ENCODE results near the gene ZNF609. TPM values are rescaled to one million over a fixed set of nuclear protein-coding genes. Genes with fewer than 3 reads are reported as not detected.

Gene ZNF609
- total RNA-seq, 1 experiment from 2014 or later = 31.0 TPM

DNA sequence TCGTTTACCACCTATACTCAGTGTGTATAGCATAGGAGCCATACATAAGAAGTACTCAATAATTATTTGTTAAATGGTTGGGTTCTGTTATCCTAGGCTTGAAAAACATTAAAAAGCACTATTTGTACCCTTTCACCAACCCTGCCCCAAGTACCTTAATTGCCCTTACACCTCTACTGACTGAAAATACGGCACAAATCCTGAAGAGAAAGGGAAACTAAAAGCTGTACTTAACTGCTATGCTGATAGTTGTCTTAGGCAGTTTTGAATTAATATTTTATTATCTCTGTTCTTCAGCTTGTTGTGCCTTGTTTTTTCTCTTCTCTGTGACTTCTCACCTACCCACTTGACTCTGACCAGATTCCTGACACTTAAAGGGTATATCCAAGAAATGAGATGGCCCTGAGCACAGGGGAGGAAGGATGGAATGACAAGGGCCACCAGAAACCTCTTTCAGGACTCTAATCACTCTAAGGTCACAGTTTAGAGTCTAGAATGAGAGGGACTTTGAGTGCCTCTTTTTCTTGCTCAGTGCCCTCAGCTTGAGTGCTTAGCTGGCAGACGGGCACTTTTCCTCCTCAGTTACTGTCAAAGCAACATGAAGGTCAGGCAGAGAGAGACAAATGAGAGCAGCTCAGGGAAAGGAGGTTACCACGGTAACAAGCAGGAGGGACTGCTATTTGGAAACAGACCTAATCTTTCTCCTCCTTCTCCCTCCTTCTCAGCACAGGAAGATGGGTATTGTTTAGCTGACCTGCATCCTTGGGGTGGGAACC lies 136.5 kb downstream of the ZNF609 start:
- TF ChIP-seq FOSL1 (IDR thresholded peaks at IDR 0.05; ENCODE audit: low read depth) (no peak), JUND (IDR thresholded peaks at IDR 0.05) (no peak), ZNF274 (IDR thresholded peaks at IDR 0.05; ENCODE audit: low read depth, low read length) (no peak), CEBPB (IDR thresholded peaks at IDR 0.05; ENCODE audit: low read depth) (no peak), TCF7L2 (IDR thresholded peaks at IDR 0.05; ENCODE audit: borderline replicate concordance, extremely low read depth, insufficient read depth, insufficient read length) (no peak), YY1 (IDR thresholded peaks at IDR 0.05; ENCODE audit: extremely low read depth, insufficient replicate concordance, low read depth, low read length) (no peak), SRF (IDR thresholded peaks at IDR 0.05; ENCODE audit: low read depth) (no peak), CBX3 (IDR thresholded peaks at IDR 0.05; ENCODE audit: low read depth) (no peak), EZH2phosphoT487 (IDR thresholded peaks at IDR 0.05; ENCODE audit: borderline replicate concordance) (no peak), ZFX (IDR thresholded peaks at IDR 0.05) (no peak), POLR2AphosphoS5 (IDR thresholded peaks at IDR 0.05; ENCODE audit: low read depth, low read length) (no peak), SP1 (IDR thresholded peaks at IDR 0.05; ENCODE audit: low read depth) (no peak)
- TF ChIP-seq, protein P1, sequence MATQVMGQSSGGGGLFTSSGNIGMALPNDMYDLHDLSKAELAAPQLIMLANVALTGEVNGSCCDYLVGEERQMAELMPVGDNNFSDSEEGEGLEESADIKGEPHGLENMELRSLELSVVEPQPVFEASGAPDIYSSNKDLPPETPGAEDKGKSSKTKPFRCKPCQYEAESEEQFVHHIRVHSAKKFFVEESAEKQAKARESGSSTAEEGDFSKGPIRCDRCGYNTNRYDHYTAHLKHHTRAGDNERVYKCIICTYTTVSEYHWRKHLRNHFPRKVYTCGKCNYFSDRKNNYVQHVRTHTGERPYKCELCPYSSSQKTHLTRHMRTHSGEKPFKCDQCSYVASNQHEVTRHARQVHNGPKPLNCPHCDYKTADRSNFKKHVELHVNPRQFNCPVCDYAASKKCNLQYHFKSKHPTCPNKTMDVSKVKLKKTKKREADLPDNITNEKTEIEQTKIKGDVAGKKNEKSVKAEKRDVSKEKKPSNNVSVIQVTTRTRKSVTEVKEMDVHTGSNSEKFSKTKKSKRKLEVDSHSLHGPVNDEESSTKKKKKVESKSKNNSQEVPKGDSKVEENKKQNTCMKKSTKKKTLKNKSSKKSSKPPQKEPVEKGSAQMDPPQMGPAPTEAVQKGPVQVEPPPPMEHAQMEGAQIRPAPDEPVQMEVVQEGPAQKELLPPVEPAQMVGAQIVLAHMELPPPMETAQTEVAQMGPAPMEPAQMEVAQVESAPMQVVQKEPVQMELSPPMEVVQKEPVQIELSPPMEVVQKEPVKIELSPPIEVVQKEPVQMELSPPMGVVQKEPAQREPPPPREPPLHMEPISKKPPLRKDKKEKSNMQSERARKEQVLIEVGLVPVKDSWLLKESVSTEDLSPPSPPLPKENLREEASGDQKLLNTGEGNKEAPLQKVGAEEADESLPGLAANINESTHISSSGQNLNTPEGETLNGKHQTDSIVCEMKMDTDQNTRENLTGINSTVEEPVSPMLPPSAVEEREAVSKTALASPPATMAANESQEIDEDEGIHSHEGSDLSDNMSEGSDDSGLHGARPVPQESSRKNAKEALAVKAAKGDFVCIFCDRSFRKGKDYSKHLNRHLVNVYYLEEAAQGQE (IDR thresholded peaks at IDR 0.05; ENCODE audit: low read depth) = no peak
- TF ChIP-seq, protein P2, sequence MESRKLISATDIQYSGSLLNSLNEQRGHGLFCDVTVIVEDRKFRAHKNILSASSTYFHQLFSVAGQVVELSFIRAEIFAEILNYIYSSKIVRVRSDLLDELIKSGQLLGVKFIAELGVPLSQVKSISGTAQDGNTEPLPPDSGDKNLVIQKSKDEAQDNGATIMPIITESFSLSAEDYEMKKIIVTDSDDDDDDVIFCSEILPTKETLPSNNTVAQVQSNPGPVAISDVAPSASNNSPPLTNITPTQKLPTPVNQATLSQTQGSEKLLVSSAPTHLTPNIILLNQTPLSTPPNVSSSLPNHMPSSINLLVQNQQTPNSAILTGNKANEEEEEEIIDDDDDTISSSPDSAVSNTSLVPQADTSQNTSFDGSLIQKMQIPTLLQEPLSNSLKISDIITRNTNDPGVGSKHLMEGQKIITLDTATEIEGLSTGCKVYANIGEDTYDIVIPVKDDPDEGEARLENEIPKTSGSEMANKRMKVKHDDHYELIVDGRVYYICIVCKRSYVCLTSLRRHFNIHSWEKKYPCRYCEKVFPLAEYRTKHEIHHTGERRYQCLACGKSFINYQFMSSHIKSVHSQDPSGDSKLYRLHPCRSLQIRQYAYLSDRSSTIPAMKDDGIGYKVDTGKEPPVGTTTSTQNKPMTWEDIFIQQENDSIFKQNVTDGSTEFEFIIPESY (IDR thresholded peaks at IDR 0.05; ENCODE audit: extremely low read depth, insufficient replicate concordance, low read length) = no peak
- TF ChIP-seq, protein P3, sequence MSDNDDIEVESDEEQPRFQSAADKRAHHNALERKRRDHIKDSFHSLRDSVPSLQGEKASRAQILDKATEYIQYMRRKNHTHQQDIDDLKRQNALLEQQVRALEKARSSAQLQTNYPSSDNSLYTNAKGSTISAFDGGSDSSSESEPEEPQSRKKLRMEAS (IDR thresholded peaks at IDR 0.05) = no peak
- TF ChIP-seq, protein P4, sequence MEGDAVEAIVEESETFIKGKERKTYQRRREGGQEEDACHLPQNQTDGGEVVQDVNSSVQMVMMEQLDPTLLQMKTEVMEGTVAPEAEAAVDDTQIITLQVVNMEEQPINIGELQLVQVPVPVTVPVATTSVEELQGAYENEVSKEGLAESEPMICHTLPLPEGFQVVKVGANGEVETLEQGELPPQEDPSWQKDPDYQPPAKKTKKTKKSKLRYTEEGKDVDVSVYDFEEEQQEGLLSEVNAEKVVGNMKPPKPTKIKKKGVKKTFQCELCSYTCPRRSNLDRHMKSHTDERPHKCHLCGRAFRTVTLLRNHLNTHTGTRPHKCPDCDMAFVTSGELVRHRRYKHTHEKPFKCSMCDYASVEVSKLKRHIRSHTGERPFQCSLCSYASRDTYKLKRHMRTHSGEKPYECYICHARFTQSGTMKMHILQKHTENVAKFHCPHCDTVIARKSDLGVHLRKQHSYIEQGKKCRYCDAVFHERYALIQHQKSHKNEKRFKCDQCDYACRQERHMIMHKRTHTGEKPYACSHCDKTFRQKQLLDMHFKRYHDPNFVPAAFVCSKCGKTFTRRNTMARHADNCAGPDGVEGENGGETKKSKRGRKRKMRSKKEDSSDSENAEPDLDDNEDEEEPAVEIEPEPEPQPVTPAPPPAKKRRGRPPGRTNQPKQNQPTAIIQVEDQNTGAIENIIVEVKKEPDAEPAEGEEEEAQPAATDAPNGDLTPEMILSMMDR (IDR thresholded peaks at IDR 0.05 in 2 of 3, conservative IDR thresholded peaks at IDR 0.05 in 1 of 3; ENCODE audit: borderline replicate concordance in 1 of 3, insufficient read depth in 1 of 3, low read depth in 2 of 3, low read length in 2 of 3) = no peak
- ATAC-seq (no peak), DNase-seq (ENCODE audit: low read depth, low spot score) (no peak)
- Histone ChIP-seq H3K9me3 (ENCODE audit: control insufficient read depth in 1 of 2, insufficient read depth in 1 of 2, low read depth in 1 of 2, low read length in 2 of 2) (no peaks in the 10 kb centered on the region), H3K79me2 (ENCODE audit: insufficient read depth, low read length) (peaks cover 32% of the 10 kb centered on the region), H3K4me2 (ENCODE audit: low read length) (no peak overlapping the region), H3K4me3 (replicated peaks in 1 of 2; ENCODE audit: low read depth in 1 of 2, low read length in 2 of 2) (no peak overlapping the region), H3K27me3 (ENCODE audit: insufficient read depth, low read length) (no peaks in the 10 kb centered on the region), H3K27ac (ENCODE audit: low read depth, low read length) (no peak overlapping the region), H3K4me1 (ENCODE audit: control insufficient read depth in 1 of 2, insufficient read depth in 2 of 2, low read length in 2 of 2) (peaks cover 14 to 17% of the 10 kb centered on the region in 2 experiments), H4K20me1 (ENCODE audit: insufficient read depth) (peaks cover 9% of the 10 kb centered on the region; the same call in 1 of the 2 replicates), H3K9ac (ENCODE audit: low read length) (no peak overlapping the region), H2AFZ (ENCODE audit: low read depth, low read length, poor library complexity, severe bottlenecking) (no peak overlapping the region), H3K9me2 (ENCODE audit: insufficient read depth) (no peaks in the 10 kb centered on the region), H3K36me3 (ENCODE audit: control insufficient read depth in 1 of 2, insufficient read depth in 2 of 2, low read length in 2 of 2) (no peaks in the 10 kb centered on the region)
- intact Hi-C loops (cut with micrococcal nuclease) = no loop called here
- ChIA-PET CTCF (no interaction called here), POLR2A (no interaction called here), RAD21 (ENCODE audit: low non-redundant PET in 1 of 2, low total read pairs in 2 of 2, uncharacterized antibody in 2 of 2, unreplicated experiment in 2 of 2) (no interaction called here)
- no TSS peak for BruUV-seq (replicated peaks)
